Lower lobe of right lung (tissue), 2 donors: ENCODE data around the gene ADAM12. TPM values are rescaled to one million over a fixed set of nuclear protein-coding genes. Genes with fewer than 3 reads are reported as not detected.

Experiments
- ATAC-seq, 2 donors: fragments of 200-7000 bp; cut with Tn5 transposase; one replicate each; pipeline ENCODE4 v1.9.1; 2020 to 2022; ENCODE audit warnings: mild to moderate bottlenecking in 2 of 2, moderate library complexity in 2 of 2
- DNase-seq: peaks from one replicate; pipeline ENCODE4 v3.0.0-alpha.2; 2020
- H3K27ac ChIP-seq: fragments of 200-600 bp; one replicate; pipeline ENCODE4 v1.8.0; 2022
- H3K27me3 ChIP-seq: fragments of 200-600 bp; one replicate; pipeline ENCODE4 v1.8.0; 2022; ENCODE audit warnings: low read depth
- H3K36me3 ChIP-seq: fragments of 200-600 bp; one replicate; pipeline ENCODE4 v1.8.0; 2022; ENCODE audit warnings: mild to moderate bottlenecking
- H3K4me1 ChIP-seq: fragments of 200-600 bp; one replicate; pipeline ENCODE4 v1.8.0; 2022
- H3K4me3 ChIP-seq: fragments of 200-600 bp; one replicate; pipeline ENCODE4 v1.8.0; 2022; ENCODE audit warnings: mild to moderate bottlenecking
- H3K9me3 ChIP-seq: fragments of 200-600 bp; one replicate; pipeline ENCODE4 v1.8.0; 2022
- CTCF ChIP-seq: fragments of 200-600 bp; IDR thresholded peaks from one replicate; pipeline ENCODE4 v1.8.0; 2022; ENCODE audit warnings: antibody characterized with exemption, mild to moderate bottlenecking
- intact Hi-C: fragments of 100-400 bp; cut with DNase I; formaldehyde crosslinking; loops from one replicate; pipeline ENCODE4 v1.11.0; 2022
- total RNA-seq: library from RNA; stranded (reverse); fragmentation: NEBNext Ultra II Directional; extraction: Animal tissue kit (Norgen Biotek cat#: 25700); gene quantifications from one replicate; pipeline ENCODE4 v1.2.1, GENCODE V29; 2021
- donor health status: DM: no; HTN: yes; CAD: no; lungs with severe emphysema.

Gene ADAM12
- total RNA-seq, 1 donor from 2014 or later = 0.92 TPM

- no peaks in the 10 kb centered on the region for H3K4me1 ChIP-seq
- intact Hi-C loops = no loop called here
- no peak for TF ChIP-seq CTCF
- H3K27me3 ChIP-seq = no peaks in the 10 kb centered on the region
- H3K27ac ChIP-seq = no peak overlapping the region
- H3K9me3 ChIP-seq = no peaks in the 10 kb centered on the region
- ATAC-seq (no peak), DNase-seq (no peak)
- no peaks in the 10 kb centered on the region for H3K36me3 ChIP-seq
- no peak overlapping the region for H3K4me3 ChIP-seq
These were observed 290.1 kb downstream of the ADAM12 start for GRCh38 chr10:126098226-126098581.

- intact Hi-C loops = no loop called here
- H3K9me3 ChIP-seq = no peaks in the 10 kb centered on the region
- no peaks in the 10 kb centered on the region for H3K36me3 ChIP-seq
- no peak overlapping the region for H3K4me3 ChIP-seq
- no peak overlapping the region for H3K27ac ChIP-seq
- ATAC-seq (no peak), DNase-seq (no peak)
- no peaks in the 10 kb centered on the region for H3K27me3 ChIP-seq
- no peak for TF ChIP-seq CTCF
- no peaks in the 10 kb centered on the region for H3K4me1 ChIP-seq
These were observed 290.6 kb downstream of the ADAM12 start for GRCh38 chr10:126097558-126098225.

GRCh38 chr10:126094537-126094936 lies 293.7 kb downstream of the ADAM12 start:
- Histone ChIP-seq H3K9me3 (no peaks in the 10 kb centered on the region), H3K27me3 (no peaks in the 10 kb centered on the region)

GRCh38 chr10:126092366-126093215 lies 295.7 kb downstream of the ADAM12 start:
- no peaks in the 10 kb centered on the region for H3K9me3 ChIP-seq
- ATAC-seq = no peak
- no peak for TF ChIP-seq CTCF
- no peak for DNase-seq
- H3K4me1 ChIP-seq = no peaks in the 10 kb centered on the region
- no peaks in the 10 kb centered on the region for H3K36me3 ChIP-seq
- no peak overlapping the region for H3K27ac ChIP-seq
- no peaks in the 10 kb centered on the region for H3K27me3 ChIP-seq
- no peak overlapping the region for H3K4me3 ChIP-seq
- intact Hi-C loops = no loop called here

More at GRCh38 chr10:126094537-126094936, 293.7 kb downstream of the ADAM12 start:
- intact Hi-C loops = no loop called here
- Histone ChIP-seq H3K27ac (no peak overlapping the region), H3K4me1 (no peaks in the 10 kb centered on the region), H3K36me3 (no peaks in the 10 kb centered on the region), H3K4me3 (no peak overlapping the region)
- no peak for TF ChIP-seq CTCF
- ATAC-seq (no peak), DNase-seq (no peak)

- Histone ChIP-seq H3K36me3 (no peaks in the 10 kb centered on the region), H3K27me3 (no peaks in the 10 kb centered on the region), H3K9me3 (no peaks in the 10 kb centered on the region), H3K4me3 (no peak overlapping the region), H3K27ac (no peak overlapping the region), H3K4me1 (no peaks in the 10 kb centered on the region)
- TF ChIP-seq CTCF = no peak
- intact Hi-C loops = no loop called here
- DNase-seq (no peak), ATAC-seq (no peak)
These were observed 297.2 kb downstream of the ADAM12 start for GRCh38 chr10:126090911-126091728.
